HepG2 (cell line): ENCODE data around the gene KCNJ14. TPM values are rescaled to one million over a fixed set of nuclear protein-coding genes. Genes with fewer than 3 reads are reported as not detected.

Source experiments
- ATAC-seq: fragments of 200-7000 bp; cut with Tn5 transposase; 3 replicates; pipeline ENCODE4 v1.9.1; 2020; ENCODE audit warnings: mild to moderate bottlenecking, moderate library complexity
- BruUV-seq: library from RNA; stranded (reverse); fragments of 400-500 nt; replicated peaks from 2 replicates; lab custom pipeline; 2021; lab: Mats Ljungman, UMichigan
- CTCF ChIA-PET: fragments of 300-600 bp; formaldehyde crosslinking; extraction: SDS; loops from one replicate; lab custom pipeline; 2021; ENCODE audit warnings: low total read pairs, inconsistent platforms, low intra/inter-chr PET ratio; lab: Yijun Ruan, JAX
- POLR2A ChIA-PET: fragments of 350-600 bp; sonication (Branson Sonifier 250); formaldehyde crosslinking; loops from one replicate; lab custom pipeline; 2020; ENCODE audit warnings: antibody characterized with exemption, inconsistent platforms; lab: Yijun Ruan, JAX
- DNase-seq: peaks from one replicate; pipeline ENCODE4 v3.0.0-alpha.2; 2015; ENCODE audit warnings: low spot score
- FAIRE-seq: peaks from 3 replicates; lab custom pipeline; 2011; peaks lifted over from hg19 to GRCh38; lab: Jason Lieb, UNC
- H2AFZ ChIP-seq: one replicate; pipeline ENCODE4 v1.6.1; 2011; ENCODE audit warnings: low read length, inconsistent platforms
- H3K27ac ChIP-seq: fragments of 300-600 bp; 3 replicates; pipeline ENCODE4 v1.8.0; 2011; ENCODE audit warnings: mixed run types, mild to moderate bottlenecking, mixed read lengths, low read length, inconsistent platforms; ENCODE audit not compliant: insufficient read depth; ENCODE audit errors: extremely low read length
- H3K27me3 ChIP-seq, 2 experiments: fragments of 200-600 bp in 1 of 2; 2 replicates in 1 of 2; 3 replicates in 1 of 2; pipeline versions ENCODE4 v1.6.0 to v1.8.0; 2011; ENCODE audit warnings: low read length in 2 of 2, mild to moderate bottlenecking in 2 of 2, moderate library complexity in 2 of 2, inconsistent platforms in 1 of 2; ENCODE audit not compliant: insufficient read depth in 2 of 2, control insufficient read depth in 1 of 2
- H3K36me3 ChIP-seq, 2 experiments: fragments of 200-600 bp in 1 of 2; replicated peaks in 1 of 2; 2 replicates in 1 of 2; 3 replicates in 1 of 2; pipeline versions ENCODE4 v1.5.1 to v1.8.0; 2011; ENCODE audit warnings: low read length in 2 of 2, inconsistent platforms in 1 of 2; ENCODE audit not compliant: insufficient read depth in 2 of 2, control insufficient read depth in 1 of 2
- H3K4me1 ChIP-seq: 2 replicates; pipeline ENCODE4 v1.5.1; 2012; ENCODE audit warnings: low read length, inconsistent platforms; ENCODE audit not compliant: insufficient read depth
- H3K4me2 ChIP-seq: 2 replicates; pipeline ENCODE4 v1.6.0; 2011; ENCODE audit warnings: low read depth, low read length, inconsistent platforms
- H3K4me3 ChIP-seq, 3 experiments: fragments of 200-600 bp in 1 of 3; sonication (generic), shearing (Covaris generic) in 1 of 3; replicated peaks in 1 of 3; 2 replicates each; pipeline ENCODE4 v1.5.1; 2011 to 2016; ENCODE audit warnings: low read length in 3 of 3, inconsistent platforms in 2 of 3, low read depth in 2 of 3, mild to moderate bottlenecking in 2 of 3, control low read depth in 1 of 3, mixed read lengths in 1 of 3; ENCODE audit not compliant: insufficient read depth in 1 of 3
- H3K79me2 ChIP-seq: one replicate; pipeline ENCODE4 v1.6.1; 2011; ENCODE audit warnings: low read length, inconsistent platforms; ENCODE audit not compliant: insufficient read depth
- H3K9ac ChIP-seq: 2 replicates; pipeline ENCODE4 v1.6.0; 2011; ENCODE audit warnings: mild to moderate bottlenecking, low read depth, low read length, inconsistent platforms; ENCODE audit not compliant: insufficient read depth
- H3K9me3 ChIP-seq: 2 replicates; pipeline ENCODE4 v1.5.1; 2012; ENCODE audit warnings: mild to moderate bottlenecking, low read length
- H4K20me1 ChIP-seq: 2 replicates; pipeline ENCODE4 v1.6.0; 2011; ENCODE audit warnings: inconsistent platforms, mild to moderate bottlenecking, low read length, moderate library complexity; ENCODE audit not compliant: insufficient read depth
- KAT8 ChIP-seq: IDR thresholded peaks from 2 replicates; pipeline ENCODE4 v1.6.1; 2016; ENCODE audit warnings: missing genetic modification reagents, missing compliant biosample characterization
- ZNF766 ChIP-seq: sonication (generic); formaldehyde crosslinking; IDR thresholded peaks from 2 replicates; pipeline ENCODE4 v1.5.0; 2020; ENCODE audit warnings: missing genetic modification reagents, borderline replicate concordance
- WGBS: methylation state at CpG from one replicate; pipeline ENCODE4 v1.1.6; 2017; ENCODE audit warnings: low lambda C conversion rate; 5-methylcytosine and 5-hydroxymethylcytosine counted together
- in situ Hi-C: cut with HindIII; loops from 2 replicates; pipeline ENCODE4 v1.10.0; 2017; ENCODE audit warnings: low pct_unique_long_range_greater_than_20kb; ENCODE audit not compliant: extremely low pct_ligation_motif_present
- intact Hi-C: fragments of 100-400 bp; cut with micrococcal nuclease; formaldehyde crosslinking; loops from one replicate; pipeline ENCODE4 v1.10.0; 2022; ENCODE audit not compliant: unreplicated experiment
- polyA plus RNA-seq, 8 experiments: library from polyadenylated mRNA; depleted of rRNA in 3 of 8; stranded (reverse) in 7 of 8; unstranded in 1 of 8; fragments of >200 nt; fragmentation: Illumina TruSeq in 4 of 8; extraction: Trizol in 4 of 8; gene quantifications; 2 replicates each; pipeline versions ENCODE4 v1.2.1 to v1.2.3, GENCODE V29; 2011 to 2016; ENCODE audit warnings: low read depth in 4 of 8, missing spikeins in 1 of 8, mixed read lengths in 1 of 8; ENCODE audit not compliant: insufficient read depth in 1 of 8
- total RNA-seq, 5 experiments: library from RNA; depleted of rRNA; stranded (reverse); fragments of >200 nt; fragmentation: Illumina TruSeq; extraction: Trizol; gene quantifications; 2 replicates each; pipeline ENCODE4 v1.2.3, GENCODE V29; 2016; ENCODE audit warnings: low read depth in 1 of 5
- TF ChIP-seq, protein P1 (sequence below): sonication (generic); formaldehyde crosslinking; conservative IDR thresholded peaks from 2 replicates; pipeline ENCODE4 v1.4.0; 2020; ENCODE audit warnings: mild to moderate bottlenecking, missing genetic modification reagents, moderate library complexity
- TF ChIP-seq, protein P2 (sequence below): sonication (generic); formaldehyde crosslinking; IDR thresholded peaks from 2 replicates; pipeline ENCODE4 v1.8.1; 2022; ENCODE audit warnings: mild to moderate bottlenecking, missing genetic modification reagents
- TF ChIP-seq, protein P3 (sequence below): sonication (generic); formaldehyde crosslinking; IDR thresholded peaks from 2 replicates; pipeline ENCODE4 v1.4.0; 2020; ENCODE audit warnings: missing genetic modification reagents
- TF ChIP-seq, protein P4 (sequence below): sonication (generic); formaldehyde crosslinking; conservative IDR thresholded peaks from 2 replicates; pipeline ENCODE4 v1.4.0; 2020; ENCODE audit warnings: missing genetic modification reagents
- TF ChIP-seq, protein P5 (sequence below): sonication (generic); formaldehyde crosslinking; IDR thresholded peaks from 2 replicates; pipeline ENCODE4 v1.4.0; 2020; ENCODE audit warnings: missing genetic modification reagents; ENCODE audit errors: not compliant biosample characterization

The KCNJ14 gene
- total and polyA plus RNA-seq, 2 of the 13 experiments (the other 11 are each of a cell fraction or from before 2014, with no cell fraction given) = 0.20 to 0.51 TPM

DNA sequence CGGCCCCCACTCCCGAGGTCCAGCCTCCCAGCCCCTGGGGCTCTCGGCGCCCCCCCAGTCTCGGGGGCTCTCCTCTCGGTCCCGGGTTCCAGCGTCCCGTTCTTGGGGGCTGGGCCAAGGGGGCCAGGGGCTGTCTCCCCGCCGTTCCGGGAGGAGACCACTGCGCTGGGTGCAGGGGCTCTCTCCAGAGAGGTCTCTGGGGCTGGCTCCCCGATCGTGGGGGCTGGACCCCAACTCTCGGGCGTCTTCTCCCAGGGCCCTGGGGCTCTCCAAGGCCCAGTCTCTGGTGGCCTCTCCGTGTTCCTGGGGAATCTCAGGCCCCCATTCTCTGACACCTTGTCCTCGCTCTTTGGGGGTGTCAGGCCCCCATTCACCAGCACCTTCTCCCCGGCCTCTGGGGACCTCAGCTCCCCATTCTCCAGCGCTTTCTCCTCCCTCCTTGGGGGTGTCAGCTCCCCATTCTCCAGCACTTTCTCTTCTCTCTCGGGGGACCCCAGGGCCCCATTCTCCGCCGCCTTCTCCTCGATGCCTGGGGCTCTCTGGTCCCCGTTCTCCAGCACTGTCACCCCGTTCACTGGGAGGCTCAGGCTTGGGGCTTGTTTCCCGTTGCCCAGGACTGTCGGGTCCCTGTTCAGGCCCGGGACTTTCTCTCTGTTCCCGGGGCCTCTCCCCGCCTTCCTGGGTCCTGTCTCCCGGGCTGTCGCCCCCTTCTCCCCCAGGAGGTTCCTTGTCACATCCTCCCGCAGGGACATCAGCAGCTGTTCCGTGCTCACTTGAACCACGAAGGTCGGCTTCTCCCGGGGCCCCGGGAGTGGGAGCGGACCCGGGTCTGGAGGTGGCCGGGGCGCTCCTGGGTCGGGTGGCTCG, 42.6 kb downstream of the KCNJ14 start (continued):
- TF ChIP-seq, protein P1, sequence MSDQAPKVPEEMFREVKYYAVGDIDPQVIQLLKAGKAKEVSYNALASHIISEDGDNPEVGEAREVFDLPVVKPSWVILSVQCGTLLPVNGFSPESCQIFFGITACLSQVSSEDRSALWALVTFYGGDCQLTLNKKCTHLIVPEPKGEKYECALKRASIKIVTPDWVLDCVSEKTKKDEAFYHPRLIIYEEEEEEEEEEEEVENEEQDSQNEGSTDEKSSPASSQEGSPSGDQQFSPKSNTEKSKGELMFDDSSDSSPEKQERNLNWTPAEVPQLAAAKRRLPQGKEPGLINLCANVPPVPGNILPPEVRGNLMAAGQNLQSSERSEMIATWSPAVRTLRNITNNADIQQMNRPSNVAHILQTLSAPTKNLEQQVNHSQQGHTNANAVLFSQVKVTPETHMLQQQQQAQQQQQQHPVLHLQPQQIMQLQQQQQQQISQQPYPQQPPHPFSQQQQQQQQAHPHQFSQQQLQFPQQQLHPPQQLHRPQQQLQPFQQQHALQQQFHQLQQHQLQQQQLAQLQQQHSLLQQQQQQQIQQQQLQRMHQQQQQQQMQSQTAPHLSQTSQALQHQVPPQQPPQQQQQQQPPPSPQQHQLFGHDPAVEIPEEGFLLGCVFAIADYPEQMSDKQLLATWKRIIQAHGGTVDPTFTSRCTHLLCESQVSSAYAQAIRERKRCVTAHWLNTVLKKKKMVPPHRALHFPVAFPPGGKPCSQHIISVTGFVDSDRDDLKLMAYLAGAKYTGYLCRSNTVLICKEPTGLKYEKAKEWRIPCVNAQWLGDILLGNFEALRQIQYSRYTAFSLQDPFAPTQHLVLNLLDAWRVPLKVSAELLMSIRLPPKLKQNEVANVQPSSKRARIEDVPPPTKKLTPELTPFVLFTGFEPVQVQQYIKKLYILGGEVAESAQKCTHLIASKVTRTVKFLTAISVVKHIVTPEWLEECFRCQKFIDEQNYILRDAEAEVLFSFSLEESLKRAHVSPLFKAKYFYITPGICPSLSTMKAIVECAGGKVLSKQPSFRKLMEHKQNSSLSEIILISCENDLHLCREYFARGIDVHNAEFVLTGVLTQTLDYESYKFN = no peak
- TF ChIP-seq, protein P2, sequence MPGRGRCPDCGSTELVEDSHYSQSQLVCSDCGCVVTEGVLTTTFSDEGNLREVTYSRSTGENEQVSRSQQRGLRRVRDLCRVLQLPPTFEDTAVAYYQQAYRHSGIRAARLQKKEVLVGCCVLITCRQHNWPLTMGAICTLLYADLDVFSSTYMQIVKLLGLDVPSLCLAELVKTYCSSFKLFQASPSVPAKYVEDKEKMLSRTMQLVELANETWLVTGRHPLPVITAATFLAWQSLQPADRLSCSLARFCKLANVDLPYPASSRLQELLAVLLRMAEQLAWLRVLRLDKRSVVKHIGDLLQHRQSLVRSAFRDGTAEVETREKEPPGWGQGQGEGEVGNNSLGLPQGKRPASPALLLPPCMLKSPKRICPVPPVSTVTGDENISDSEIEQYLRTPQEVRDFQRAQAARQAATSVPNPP (CRISPR knock-in tag) = no peak
- TF ChIP-seq KAT8 (CRISPR knock-in tag) = no peak
- TF ChIP-seq ZNF766 (CRISPR knock-in tag) = no peak

DNA sequence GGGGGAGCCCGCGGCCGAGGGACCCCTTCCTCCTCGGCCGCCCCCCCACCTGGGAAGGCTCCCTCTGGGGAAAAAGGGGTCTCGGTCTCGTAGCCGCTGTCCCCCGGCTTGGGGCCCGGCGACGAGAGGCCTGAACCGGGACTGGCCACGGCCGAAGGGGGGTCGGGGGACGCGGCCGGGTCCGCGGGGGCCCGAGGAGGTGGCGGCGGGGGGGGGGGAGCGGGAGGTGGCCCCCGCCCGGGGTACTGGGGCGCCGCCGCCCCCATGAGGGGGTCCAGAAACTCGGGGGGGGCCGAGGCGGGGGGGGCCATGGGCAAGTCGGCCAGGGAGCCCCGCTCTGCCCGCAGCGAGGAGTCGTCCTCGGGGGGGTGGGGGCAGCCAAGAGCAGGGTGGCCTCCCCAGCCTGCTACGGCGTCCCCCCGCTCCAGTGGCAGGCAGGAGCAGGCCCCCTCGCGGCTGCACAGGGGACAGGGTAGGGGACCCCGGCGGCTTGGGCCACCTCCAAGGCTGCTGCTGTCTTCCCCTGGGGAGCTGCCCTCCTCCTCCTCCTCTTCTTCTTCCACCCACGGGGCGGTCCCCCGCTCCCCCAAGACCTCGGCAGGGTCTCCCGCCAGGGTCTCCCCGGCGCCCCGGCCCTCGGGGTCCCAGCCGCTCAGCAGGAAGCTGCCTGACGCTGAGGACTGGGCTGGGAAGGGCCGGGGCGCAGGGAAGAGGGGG, 43.4 kb downstream of the KCNJ14 start:
- 50% methylated on average over 21 of the region's 59 CpGs for WGBS
- TF ChIP-seq, protein P3, sequence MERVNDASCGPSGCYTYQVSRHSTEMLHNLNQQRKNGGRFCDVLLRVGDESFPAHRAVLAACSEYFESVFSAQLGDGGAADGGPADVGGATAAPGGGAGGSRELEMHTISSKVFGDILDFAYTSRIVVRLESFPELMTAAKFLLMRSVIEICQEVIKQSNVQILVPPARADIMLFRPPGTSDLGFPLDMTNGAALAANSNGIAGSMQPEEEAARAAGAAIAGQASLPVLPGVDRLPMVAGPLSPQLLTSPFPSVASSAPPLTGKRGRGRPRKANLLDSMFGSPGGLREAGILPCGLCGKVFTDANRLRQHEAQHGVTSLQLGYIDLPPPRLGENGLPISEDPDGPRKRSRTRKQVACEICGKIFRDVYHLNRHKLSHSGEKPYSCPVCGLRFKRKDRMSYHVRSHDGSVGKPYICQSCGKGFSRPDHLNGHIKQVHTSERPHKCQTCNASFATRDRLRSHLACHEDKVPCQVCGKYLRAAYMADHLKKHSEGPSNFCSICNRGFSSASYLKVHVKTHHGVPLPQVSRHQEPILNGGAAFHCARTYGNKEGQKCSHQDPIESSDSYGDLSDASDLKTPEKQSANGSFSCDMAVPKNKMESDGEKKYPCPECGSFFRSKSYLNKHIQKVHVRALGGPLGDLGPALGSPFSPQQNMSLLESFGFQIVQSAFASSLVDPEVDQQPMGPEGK (CRISPR knock-in tag) = peak; percentile 58
- TF ChIP-seq, protein P4, sequence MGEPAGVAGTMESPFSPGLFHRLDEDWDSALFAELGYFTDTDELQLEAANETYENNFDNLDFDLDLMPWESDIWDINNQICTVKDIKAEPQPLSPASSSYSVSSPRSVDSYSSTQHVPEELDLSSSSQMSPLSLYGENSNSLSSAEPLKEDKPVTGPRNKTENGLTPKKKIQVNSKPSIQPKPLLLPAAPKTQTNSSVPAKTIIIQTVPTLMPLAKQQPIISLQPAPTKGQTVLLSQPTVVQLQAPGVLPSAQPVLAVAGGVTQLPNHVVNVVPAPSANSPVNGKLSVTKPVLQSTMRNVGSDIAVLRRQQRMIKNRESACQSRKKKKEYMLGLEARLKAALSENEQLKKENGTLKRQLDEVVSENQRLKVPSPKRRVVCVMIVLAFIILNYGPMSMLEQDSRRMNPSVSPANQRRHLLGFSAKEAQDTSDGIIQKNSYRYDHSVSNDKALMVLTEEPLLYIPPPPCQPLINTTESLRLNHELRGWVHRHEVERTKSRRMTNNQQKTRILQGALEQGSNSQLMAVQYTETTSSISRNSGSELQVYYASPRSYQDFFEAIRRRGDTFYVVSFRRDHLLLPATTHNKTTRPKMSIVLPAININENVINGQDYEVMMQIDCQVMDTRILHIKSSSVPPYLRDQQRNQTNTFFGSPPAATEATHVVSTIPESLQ (CRISPR knock-in tag) = no peak
- TF ChIP-seq, protein P5, sequence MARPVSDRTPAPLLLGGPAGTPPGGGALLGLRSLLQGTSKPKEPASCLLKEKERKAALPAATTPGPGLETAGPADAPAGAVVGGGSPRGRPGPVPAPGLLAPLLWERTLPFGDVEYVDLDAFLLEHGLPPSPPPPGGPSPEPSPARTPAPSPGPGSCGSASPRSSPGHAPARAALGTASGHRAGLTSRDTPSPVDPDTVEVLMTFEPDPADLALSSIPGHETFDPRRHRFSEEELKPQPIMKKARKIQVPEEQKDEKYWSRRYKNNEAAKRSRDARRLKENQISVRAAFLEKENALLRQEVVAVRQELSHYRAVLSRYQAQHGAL (CRISPR knock-in tag) = no peak

More for the DNA sequence above, 43.4 kb downstream of the KCNJ14 start:
- peaks cover 0 to 9% of the 10 kb centered on the region in 2 experiments; a peak in 1 of 5 replicates for H3K27me3 ChIP-seq
- no peaks in the 10 kb centered on the region for H3K9me3 ChIP-seq
- peak; percentile 10; the same call in 1 of the 3 replicates for ATAC-seq
- H3K4me3 ChIP-seq = peak overlapping the region in 1 of 3 experiments; percentile 37; a peak in 1 of 6 replicates
- peaks cover 43% of the 10 kb centered on the region for H3K4me1 ChIP-seq
- BruUV-seq = no TSS peak
- H4K20me1 ChIP-seq = no peaks in the 10 kb centered on the region
- CTCF ChIA-PET = no interaction called here
- POLR2A ChIA-PET = no interaction called here
- H3K79me2 ChIP-seq = no peaks in the 10 kb centered on the region
- no peaks in the 10 kb centered on the region; a peak in 1 of 5 replicates for H3K36me3 ChIP-seq
- in situ Hi-C loops = no loop called here
- H3K27ac ChIP-seq = no peak overlapping the region
- intact Hi-C loops = no loop called here
- no peak overlapping the region for H3K9ac ChIP-seq
- FAIRE-seq = no peak
- H3K4me2 ChIP-seq = peak overlapping the region; percentile 42
- no peak overlapping the region for H2AFZ ChIP-seq
- DNase-seq = no peak
